ENCODE results near the gene SLC5A2. TPM values are rescaled to one million over a fixed set of nuclear protein-coding genes. Genes with fewer than 3 reads are reported as not detected.

The SLC5A2 gene
- total RNA-seq, 4 donors from 2014 or later, result 1.1 to 1.4 TPM; not detected in 2

GRCh38 chr16:31452631-31453106 is 30.3 kb upstream of the SLC5A2 start:
- peak in 1 of 2 donors; percentile 35 for DNase-seq (ENCODE audit: low spot score in 2 of 2)
- Histone ChIP-seq H3K27ac (peak overlapping the region; percentile 91), H3K9me3 (no peaks in the 10 kb centered on the region), H3K27me3 (no peaks in the 10 kb centered on the region), H3K36me3 (no peaks in the 10 kb centered on the region), H3K4me1 (peaks cover 65% of the 10 kb centered on the region), H3K4me3 (no peak overlapping the region)
- TF ChIP-seq POLR2AphosphoS5 (IDR thresholded peaks at IDR 0.05) (no peak), EP300 (IDR thresholded peaks at IDR 0.05) (no peak), POLR2A (IDR thresholded peaks at IDR 0.05) (no peak), CTCF (IDR thresholded peaks at IDR 0.05) (no peak)
- 40% methylated on average over 3 of the region's 3 CpGs for WGBS

GRCh38 chr16:31453255-31454204 is 29.4 kb upstream of the SLC5A2 start:
- Histone ChIP-seq H3K36me3 (no peaks in the 10 kb centered on the region), H3K27ac (peak overlapping the region; percentile 91), H3K27me3 (no peaks in the 10 kb centered on the region), H3K9me3 (no peaks in the 10 kb centered on the region), H3K4me3 (peak overlapping the region; percentile 20), H3K4me1 (peaks cover 71% of the 10 kb centered on the region)
- peak; percentile 69 to 81 for DNase-seq (ENCODE audit: low spot score in 2 of 2)
- 27% methylated on average over 19 of the region's 20 CpGs for WGBS
- TF ChIP-seq EP300 (IDR thresholded peaks at IDR 0.05), result no peak
- TF ChIP-seq POLR2AphosphoS5 (IDR thresholded peaks at IDR 0.05), result no peak
- TF ChIP-seq CTCF (IDR thresholded peaks at IDR 0.05), result no peak
- TF ChIP-seq POLR2A (IDR thresholded peaks at IDR 0.05), result no peak

- peaks cover 81% of the 10 kb centered on the region for H3K4me1 ChIP-seq
- H3K27me3 ChIP-seq, result no peaks in the 10 kb centered on the region
- TF ChIP-seq CTCF (IDR thresholded peaks at IDR 0.05), result no peak
- no peak for TF ChIP-seq EP300 (IDR thresholded peaks at IDR 0.05)
- TF ChIP-seq POLR2AphosphoS5 (IDR thresholded peaks at IDR 0.05), result no peak
- no peak for TF ChIP-seq POLR2A (IDR thresholded peaks at IDR 0.05)
- no peaks in the 10 kb centered on the region for H3K9me3 ChIP-seq
- no peak for DNase-seq (ENCODE audit: low spot score in 2 of 2)
- no peak overlapping the region for H3K4me3 ChIP-seq
- no peaks in the 10 kb centered on the region for H3K36me3 ChIP-seq
- no peak overlapping the region for H3K27ac ChIP-seq
- WGBS, result 86% methylated on average over 15 of the region's 17 CpGs
These were observed 27.2 kb upstream of the SLC5A2 start for GRCh38 chr16:31455601-31456314.

- Histone ChIP-seq H3K36me3 (peaks cover under 1% of the 10 kb centered on the region), H3K4me1 (peaks cover 78% of the 10 kb centered on the region), H3K4me3 (peak overlapping the region; percentile 93), H3K27me3 (no peaks in the 10 kb centered on the region), H3K9me3 (no peaks in the 10 kb centered on the region), H3K27ac (no peak overlapping the region)
- TF ChIP-seq CTCF (IDR thresholded peaks at IDR 0.05), result no peak
- no peak for TF ChIP-seq EP300 (IDR thresholded peaks at IDR 0.05)
- TF ChIP-seq POLR2A (IDR thresholded peaks at IDR 0.05), result no peak
- no peak for TF ChIP-seq POLR2AphosphoS5 (IDR thresholded peaks at IDR 0.05)
- no peak for DNase-seq (ENCODE audit: low spot score in 2 of 2)
- WGBS, result 72% methylated on average over 6 of the region's 8 CpGs
These were observed 25.9 kb upstream of the SLC5A2 start for GRCh38 chr16:31456988-31457360.
